Measurements from ENCODE around the gene RHBDL2. TPM values are rescaled to one million over a fixed set of nuclear protein-coding genes. Genes with fewer than 3 reads are reported as not detected.

The RHBDL2 gene
- total RNA-seq, 1 experiment from 2014 or later, result 36.9 TPM

- Histone ChIP-seq H3K4me1 (replicated peaks; ENCODE audit: insufficient read depth) (no peaks in the 10 kb centered on the region), H2AFZ (no peak overlapping the region), H3K9me2 (ENCODE audit: insufficient read depth) (no peaks in the 10 kb centered on the region), H3K27ac (no peak overlapping the region), H3K27me3 (ENCODE audit: insufficient read depth, low read depth) (no peaks in the 10 kb centered on the region), H3K9me3 (ENCODE audit: insufficient read depth, low read depth) (no peaks in the 10 kb centered on the region), H4K20me1 (ENCODE audit: insufficient read depth) (no peaks in the 10 kb centered on the region), H3K79me2 (ENCODE audit: low read depth) (no peaks in the 10 kb centered on the region), H3K4me3 (no peak overlapping the region), H3F3A (ENCODE audit: insufficient read depth, low read depth) (0 out of 2 replicates have a peak, but pooled peaks cover 3% of the 10 kb centered on the region), H3K4me2 (no peak overlapping the region), H3K36me3 (ENCODE audit: low read depth) (no peaks in the 10 kb centered on the region)
- no TSS peak for BruUV-seq (replicated peaks)
- ChIA-PET POLR2A (ENCODE audit: unreplicated experiment) (no interaction called here), CTCF (no interaction called here)
- no peak for DNase-seq
- intact Hi-C loops (cut with micrococcal nuclease; ENCODE audit: unreplicated experiment), result no loop called here
- TF ChIP-seq EZH2 (IDR thresholded peaks at IDR 0.05; ENCODE audit: low read depth) (no peak), CTCF (conservative IDR thresholded peaks at IDR 0.05) (no peak)
These were observed 22.5 kb downstream of the RHBDL2 start for GRCh38 chr1:38919130-38919529.

- Histone ChIP-seq H3K9me2 (ENCODE audit: insufficient read depth) (no peaks in the 10 kb centered on the region), H3K4me1 (replicated peaks; ENCODE audit: insufficient read depth) (no peaks in the 10 kb centered on the region), H3K79me2 (ENCODE audit: low read depth) (no peaks in the 10 kb centered on the region), H3K9me3 (ENCODE audit: insufficient read depth, low read depth) (no peaks in the 10 kb centered on the region), H3K4me2 (no peak overlapping the region), H3K36me3 (ENCODE audit: low read depth) (no peaks in the 10 kb centered on the region), H3K4me3 (no peak overlapping the region), H3K27me3 (ENCODE audit: insufficient read depth, low read depth) (no peaks in the 10 kb centered on the region), H4K20me1 (ENCODE audit: insufficient read depth) (no peaks in the 10 kb centered on the region), H2AFZ (no peak overlapping the region), H3K27ac (no peak overlapping the region), H3F3A (ENCODE audit: insufficient read depth, low read depth) (0 out of 2 replicates have a peak, but pooled peaks cover 3% of the 10 kb centered on the region)
- no TSS peak for BruUV-seq (replicated peaks)
- TF ChIP-seq EZH2 (IDR thresholded peaks at IDR 0.05; ENCODE audit: low read depth) (no peak), CTCF (conservative IDR thresholded peaks at IDR 0.05) (no peak)
- POLR2A ChIA-PET (ENCODE audit: unreplicated experiment), result no interaction called here
- DNase-seq, result no peak
- CTCF ChIA-PET, result no interaction called here
- intact Hi-C loops (cut with micrococcal nuclease; ENCODE audit: unreplicated experiment), result no loop called here
These were observed 23.1 kb downstream of the RHBDL2 start for GRCh38 chr1:38918568-38918967.

- no TSS peak for BruUV-seq (replicated peaks)
- CTCF ChIA-PET, result no interaction called here
These were observed 23.9 kb downstream of the RHBDL2 start for GRCh38 chr1:38917772-38918171.

More at GRCh38 chr1:38917772-38918171, 23.9 kb downstream of the RHBDL2 start:
- H3K79me2 ChIP-seq (ENCODE audit: low read depth), result no peaks in the 10 kb centered on the region
- POLR2A ChIA-PET (ENCODE audit: unreplicated experiment), result no interaction called here
- TF ChIP-seq CTCF (conservative IDR thresholded peaks at IDR 0.05) (no peak), EZH2 (IDR thresholded peaks at IDR 0.05; ENCODE audit: low read depth) (no peak)
- no peak overlapping the region for H3K4me2 ChIP-seq
- H3K27me3 ChIP-seq (ENCODE audit: insufficient read depth, low read depth), result no peaks in the 10 kb centered on the region
- no peak overlapping the region for H2AFZ ChIP-seq
- no peaks in the 10 kb centered on the region for H3F3A ChIP-seq (ENCODE audit: insufficient read depth, low read depth)
- no peak for DNase-seq
- H3K4me1 ChIP-seq (replicated peaks; ENCODE audit: insufficient read depth), result no peaks in the 10 kb centered on the region
- H3K27ac ChIP-seq, result no peak overlapping the region
- no peaks in the 10 kb centered on the region for H3K9me2 ChIP-seq (ENCODE audit: insufficient read depth)
- H3K4me3 ChIP-seq, result no peak overlapping the region
- intact Hi-C loops (cut with micrococcal nuclease; ENCODE audit: unreplicated experiment), result no loop called here
- H3K36me3 ChIP-seq (ENCODE audit: low read depth), result no peaks in the 10 kb centered on the region
- H4K20me1 ChIP-seq (ENCODE audit: insufficient read depth), result no peaks in the 10 kb centered on the region
- no peaks in the 10 kb centered on the region for H3K9me3 ChIP-seq (ENCODE audit: insufficient read depth, low read depth)
